GM23338 (cell line): ENCODE data around the gene FRMD4A. TPM values are rescaled to one million over a fixed set of nuclear protein-coding genes. Genes with fewer than 3 reads are reported as not detected.

Experiments
- ATAC-seq: fragments of 200-7000 bp; cut with Tn5 transposase; 3 replicates; pipeline ENCODE4 v1.9.1; 2020
- DNase-seq: peaks from one replicate; pipeline ENCODE4 v3.0.0-alpha.2; 2015; ENCODE audit warnings: low spot score
- H2AFZ ChIP-seq: fragments of 200-600 bp; sonication (generic); 2 replicates; pipeline ENCODE4 v1.8.0; 2016; ENCODE audit warnings: antibody characterized with exemption, mild to moderate bottlenecking, moderate library complexity
- H3F3A ChIP-seq: fragments of 200-600 bp; sonication (generic); replicated peaks from 2 replicates; pipeline ENCODE4 v1.8.0; 2017; ENCODE audit warnings: antibody characterized with exemption, mixed run types, low read depth
- H3K27ac ChIP-seq: fragments of 200-600 bp; sonication (generic); 2 replicates; pipeline ENCODE4 v1.6.1; 2016; ENCODE audit warnings: low read depth
- H3K27me3 ChIP-seq: fragments of 200-600 bp; sonication (generic); 2 replicates; pipeline ENCODE4 v1.8.0; 2016; ENCODE audit warnings: mild to moderate bottlenecking, mixed run types, moderate library complexity; ENCODE audit not compliant: insufficient read depth
- H3K36me3 ChIP-seq: fragments of 200-600 bp; sonication (generic); 2 replicates; pipeline ENCODE4 v1.8.0; 2016; ENCODE audit warnings: mild to moderate bottlenecking; ENCODE audit not compliant: insufficient read depth
- H3K4me1 ChIP-seq: fragments of 200-600 bp; sonication (generic); 2 replicates; pipeline ENCODE4 v1.8.0; 2016; ENCODE audit warnings: mild to moderate bottlenecking, moderate library complexity; ENCODE audit not compliant: insufficient read depth
- H3K4me2 ChIP-seq: fragments of 200-600 bp; sonication (generic); 2 replicates; pipeline ENCODE4 v1.7.1; 2017; ENCODE audit warnings: mixed run types
- H3K4me3 ChIP-seq: fragments of 200-600 bp; sonication (generic); 2 replicates; pipeline ENCODE4 v1.6.1; 2016; ENCODE audit warnings: mixed run types
- H3K79me2 ChIP-seq: fragments of 200-600 bp; sonication (generic); replicated peaks from 2 replicates; pipeline ENCODE4 v1.8.0; 2017; ENCODE audit warnings: mild to moderate bottlenecking; ENCODE audit not compliant: insufficient read depth
- H3K9me2 ChIP-seq: fragments of 200-600 bp; sonication (generic); 2 replicates; pipeline ENCODE4 v1.8.0; 2017; ENCODE audit not compliant: insufficient read depth
- H4K20me1 ChIP-seq: fragments of 200-600 bp; sonication (generic); replicated peaks from 2 replicates; pipeline ENCODE4 v1.8.0; 2017; ENCODE audit warnings: mild to moderate bottlenecking; ENCODE audit not compliant: insufficient read depth
- H3K27ac Mint-ChIP-seq: 2 replicates; pipeline ENCODE4 v1.8.0; 2020; ENCODE audit warnings: inconsistent platforms, mild to moderate bottlenecking, moderate library complexity, mixed read lengths
- H3K27me3 Mint-ChIP-seq: 3 replicates; pipeline ENCODE4 v1.8.0; 2022; ENCODE audit warnings: low read depth, mild to moderate bottlenecking, moderate library complexity, mixed read lengths, inconsistent platforms; ENCODE audit not compliant: insufficient read depth, poor library complexity
- H3K36me3 Mint-ChIP-seq: 3 replicates; pipeline ENCODE4 v1.8.0; 2021; ENCODE audit warnings: low read depth, mild to moderate bottlenecking, inconsistent platforms, moderate library complexity, mixed read lengths
- H3K4me1 Mint-ChIP-seq: 3 replicates; pipeline ENCODE4 v1.8.0; 2020; ENCODE audit warnings: mild to moderate bottlenecking, inconsistent platforms, mixed read lengths
- H3K4me3 Mint-ChIP-seq: 3 replicates; pipeline ENCODE4 v1.8.0; 2021; ENCODE audit warnings: moderate library complexity, mild to moderate bottlenecking, inconsistent platforms, mixed read lengths
- H3K9me3 Mint-ChIP-seq: 3 replicates; pipeline ENCODE4 v1.8.0; 2020; ENCODE audit warnings: moderate library complexity, mild to moderate bottlenecking, inconsistent platforms, mixed read lengths
- CREB1 ChIP-seq: fragments of 250-450 bp; sonication (Bioruptor Pico); IDR thresholded peaks from 2 replicates; pipeline ENCODE4 v1.5.0; 2020; ENCODE audit warnings: low read depth, mild to moderate bottlenecking, moderate library complexity
- JUNB ChIP-seq: IDR thresholded peaks from one replicate; pipeline ENCODE4 v1.6.1; 2016; ENCODE audit warnings: antibody characterized with exemption; ENCODE audit not compliant: unreplicated experiment
- POLR2AphosphoS5 ChIP-seq: IDR thresholded peaks from 2 replicates; pipeline ENCODE4 v1.6.1; 2016; ENCODE audit warnings: antibody characterized with exemption, low read depth
- STAT1 ChIP-seq: IDR thresholded peaks from one replicate; pipeline ENCODE4 v1.6.1; 2016; ENCODE audit warnings: antibody characterized with exemption; ENCODE audit not compliant: unreplicated experiment
- ZNF114 ChIP-seq: fragments of 250-450 bp; sonication (Bioruptor Pico); IDR thresholded peaks from 2 replicates; pipeline ENCODE4 v1.5.0; 2020; ENCODE audit warnings: mild to moderate bottlenecking, moderate library complexity
- ZNF331 ChIP-seq: fragments of 250-450 bp; sonication (Bioruptor Pico); IDR thresholded peaks from 2 replicates; pipeline ENCODE4 v1.5.0; 2020; ENCODE audit warnings: low read depth, mild to moderate bottlenecking, moderate library complexity
- polyA plus RNA-seq: library from polyadenylated mRNA; unstranded; fragments of >200 nt; fragmentation: Nextera tagmentation; extraction: Ambion mirVana; gene quantifications from 2 replicates; pipeline ENCODE4 v1.2.1, GENCODE V29; 2016
- total RNA-seq: library from RNA; depleted of rRNA; stranded (reverse); fragments of >200 nt; shearing (Covaris generic); gene quantifications from 2 replicates; pipeline ENCODE4 v1.2.3, GENCODE V29; 2014
- TF ChIP-seq, protein P1 (sequence below), 2 experiments: fragments of 200-600 bp in 1 of 2; sonication (generic) in 1 of 2; conservative IDR thresholded peaks; 2 replicates each; pipeline versions ENCODE4 v1.5.1 to v1.6.1; 2016 to 2017; ENCODE audit warnings: antibody characterized with exemption in 2 of 2, low read depth in 2 of 2, mild to moderate bottlenecking in 2 of 2, moderate library complexity in 1 of 2
- TF ChIP-seq, protein P2 (sequence below): fragments of 250-450 bp; sonication (Bioruptor Pico); IDR thresholded peaks from 2 replicates; pipeline ENCODE4 v1.5.0; 2020; ENCODE audit warnings: mild to moderate bottlenecking, moderate library complexity
- TF ChIP-seq, protein P3 (sequence below): IDR thresholded peaks from one replicate; pipeline ENCODE4 v1.6.1; 2018; ENCODE audit warnings: antibody characterized with exemption; ENCODE audit not compliant: unreplicated experiment

The FRMD4A gene
- total and polyA plus RNA-seq, 2 experiments from 2014 or later = 14.0 to 20.1 TPM

DNA sequence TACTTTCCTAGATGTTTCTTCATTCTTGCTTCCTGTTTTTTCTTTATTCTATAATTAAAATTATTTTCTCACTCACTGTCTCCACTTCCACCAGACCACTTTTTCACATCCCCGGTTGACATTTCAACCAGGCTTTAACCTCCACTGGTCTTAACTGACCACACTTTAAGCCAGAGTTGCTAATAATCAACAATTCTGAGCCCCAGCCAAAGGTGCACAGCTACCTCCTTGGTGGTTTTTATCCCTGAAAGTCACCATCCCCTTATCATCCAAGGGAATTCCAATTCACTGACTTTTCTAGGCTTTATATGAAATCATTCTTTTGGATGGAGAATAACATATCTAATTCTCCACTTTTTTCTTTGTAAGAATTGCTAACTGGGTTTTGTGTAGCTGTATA, 138.9 kb downstream of the FRMD4A start (continued):
- TF ChIP-seq, protein P1, sequence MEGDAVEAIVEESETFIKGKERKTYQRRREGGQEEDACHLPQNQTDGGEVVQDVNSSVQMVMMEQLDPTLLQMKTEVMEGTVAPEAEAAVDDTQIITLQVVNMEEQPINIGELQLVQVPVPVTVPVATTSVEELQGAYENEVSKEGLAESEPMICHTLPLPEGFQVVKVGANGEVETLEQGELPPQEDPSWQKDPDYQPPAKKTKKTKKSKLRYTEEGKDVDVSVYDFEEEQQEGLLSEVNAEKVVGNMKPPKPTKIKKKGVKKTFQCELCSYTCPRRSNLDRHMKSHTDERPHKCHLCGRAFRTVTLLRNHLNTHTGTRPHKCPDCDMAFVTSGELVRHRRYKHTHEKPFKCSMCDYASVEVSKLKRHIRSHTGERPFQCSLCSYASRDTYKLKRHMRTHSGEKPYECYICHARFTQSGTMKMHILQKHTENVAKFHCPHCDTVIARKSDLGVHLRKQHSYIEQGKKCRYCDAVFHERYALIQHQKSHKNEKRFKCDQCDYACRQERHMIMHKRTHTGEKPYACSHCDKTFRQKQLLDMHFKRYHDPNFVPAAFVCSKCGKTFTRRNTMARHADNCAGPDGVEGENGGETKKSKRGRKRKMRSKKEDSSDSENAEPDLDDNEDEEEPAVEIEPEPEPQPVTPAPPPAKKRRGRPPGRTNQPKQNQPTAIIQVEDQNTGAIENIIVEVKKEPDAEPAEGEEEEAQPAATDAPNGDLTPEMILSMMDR (conservative IDR thresholded peaks at IDR 0.05; ENCODE audit: low read depth in 2 of 2) = no peak
- TF ChIP-seq STAT1 (no peak), ZNF114 (CRISPR knock-in tag) (no peak), JUNB (no peak), CREB1 (CRISPR knock-in tag) (no peak)
- TF ChIP-seq, protein P2, sequence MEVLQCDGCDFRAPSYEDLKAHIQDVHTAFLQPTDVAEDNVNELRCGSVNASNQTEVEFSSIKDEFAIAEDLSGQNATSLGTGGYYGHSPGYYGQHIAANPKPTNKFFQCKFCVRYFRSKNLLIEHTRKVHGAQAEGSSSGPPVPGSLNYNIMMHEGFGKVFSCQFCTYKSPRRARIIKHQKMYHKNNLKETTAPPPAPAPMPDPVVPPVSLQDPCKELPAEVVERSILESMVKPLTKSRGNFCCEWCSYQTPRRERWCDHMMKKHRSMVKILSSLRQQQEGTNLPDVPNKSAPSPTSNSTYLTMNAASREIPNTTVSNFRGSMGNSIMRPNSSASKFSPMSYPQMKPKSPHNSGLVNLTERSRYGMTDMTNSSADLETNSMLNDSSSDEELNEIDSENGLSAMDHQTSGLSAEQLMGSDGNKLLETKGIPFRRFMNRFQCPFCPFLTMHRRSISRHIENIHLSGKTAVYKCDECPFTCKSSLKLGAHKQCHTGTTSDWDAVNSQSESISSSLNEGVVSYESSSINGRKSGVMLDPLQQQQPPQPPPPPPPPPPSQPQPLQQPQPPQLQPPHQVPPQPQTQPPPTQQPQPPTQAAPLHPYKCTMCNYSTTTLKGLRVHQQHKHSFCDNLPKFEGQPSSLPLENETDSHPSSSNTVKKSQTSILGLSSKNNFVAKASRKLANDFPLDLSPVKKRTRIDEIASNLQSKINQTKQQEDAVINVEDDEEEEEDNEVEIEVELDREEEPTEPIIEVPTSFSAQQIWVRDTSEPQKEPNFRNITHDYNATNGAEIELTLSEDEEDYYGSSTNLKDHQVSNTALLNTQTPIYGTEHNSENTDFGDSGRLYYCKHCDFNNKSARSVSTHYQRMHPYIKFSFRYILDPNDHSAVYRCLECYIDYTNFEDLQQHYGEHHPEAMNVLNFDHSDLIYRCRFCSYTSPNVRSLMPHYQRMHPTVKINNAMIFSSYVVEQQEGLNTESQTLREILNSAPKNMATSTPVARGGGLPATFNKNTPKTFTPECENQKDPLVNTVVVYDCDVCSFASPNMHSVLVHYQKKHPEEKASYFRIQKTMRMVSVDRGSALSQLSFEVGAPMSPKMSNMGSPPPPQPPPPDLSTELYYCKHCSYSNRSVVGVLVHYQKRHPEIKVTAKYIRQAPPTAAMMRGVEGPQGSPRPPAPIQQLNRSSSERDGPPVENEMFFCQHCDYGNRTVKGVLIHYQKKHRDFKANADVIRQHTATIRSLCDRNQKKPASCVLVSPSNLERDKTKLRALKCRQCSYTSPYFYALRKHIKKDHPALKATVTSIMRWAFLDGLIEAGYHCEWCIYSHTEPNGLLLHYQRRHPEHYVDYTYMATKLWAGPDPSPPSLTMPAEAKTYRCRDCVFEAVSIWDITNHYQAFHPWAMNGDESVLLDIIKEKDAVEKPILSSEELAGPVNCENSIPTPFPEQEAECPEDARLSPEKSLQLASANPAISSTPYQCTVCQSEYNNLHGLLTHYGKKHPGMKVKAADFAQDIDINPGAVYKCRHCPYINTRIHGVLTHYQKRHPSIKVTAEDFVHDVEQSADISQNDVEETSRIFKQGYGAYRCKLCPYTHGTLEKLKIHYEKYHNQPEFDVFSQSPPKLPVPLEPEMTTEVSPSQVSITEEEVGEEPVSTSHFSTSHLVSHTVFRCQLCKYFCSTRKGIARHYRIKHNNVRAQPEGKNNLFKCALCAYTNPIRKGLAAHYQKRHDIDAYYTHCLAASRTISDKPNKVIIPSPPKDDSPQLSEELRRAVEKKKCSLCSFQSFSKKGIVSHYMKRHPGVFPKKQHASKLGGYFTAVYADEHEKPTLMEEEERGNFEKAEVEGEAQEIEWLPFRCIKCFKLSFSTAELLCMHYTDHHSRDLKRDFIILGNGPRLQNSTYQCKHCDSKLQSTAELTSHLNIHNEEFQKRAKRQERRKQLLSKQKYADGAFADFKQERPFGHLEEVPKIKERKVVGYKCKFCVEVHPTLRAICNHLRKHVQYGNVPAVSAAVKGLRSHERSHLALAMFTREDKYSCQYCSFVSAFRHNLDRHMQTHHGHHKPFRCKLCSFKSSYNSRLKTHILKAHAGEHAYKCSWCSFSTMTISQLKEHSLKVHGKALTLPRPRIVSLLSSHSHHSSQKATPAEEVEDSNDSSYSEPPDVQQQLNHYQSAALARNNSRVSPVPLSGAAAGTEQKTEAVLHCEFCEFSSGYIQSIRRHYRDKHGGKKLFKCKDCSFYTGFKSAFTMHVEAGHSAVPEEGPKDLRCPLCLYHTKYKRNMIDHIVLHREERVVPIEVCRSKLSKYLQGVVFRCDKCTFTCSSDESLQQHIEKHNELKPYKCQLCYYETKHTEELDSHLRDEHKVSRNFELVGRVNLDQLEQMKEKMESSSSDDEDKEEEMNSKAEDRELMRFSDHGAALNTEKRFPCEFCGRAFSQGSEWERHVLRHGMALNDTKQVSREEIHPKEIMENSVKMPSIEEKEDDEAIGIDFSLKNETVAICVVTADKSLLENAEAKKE (CRISPR knock-in tag) = no peak

DNA sequence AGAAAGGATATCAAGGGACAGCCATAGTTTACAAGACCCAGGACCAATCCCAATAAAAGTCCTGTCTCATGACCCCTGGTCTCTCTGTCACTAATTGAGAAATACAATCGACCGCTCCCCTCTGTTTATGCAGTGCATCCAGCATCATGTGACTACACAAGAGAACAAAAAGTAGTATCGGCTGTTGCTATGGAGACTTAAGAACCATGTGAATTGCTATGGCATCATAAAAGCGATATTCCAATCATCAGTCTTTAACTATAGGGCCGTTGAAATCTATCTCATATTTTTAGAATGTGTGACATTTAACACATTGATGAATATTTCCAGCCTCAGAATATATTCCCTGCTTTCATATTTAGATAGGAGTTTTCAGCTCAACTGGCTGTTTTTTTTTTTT, 139.3 kb downstream of the FRMD4A start:
- Histone ChIP-seq H2AFZ (no peak overlapping the region), H3K9me2 (peaks cover 4% of the 10 kb centered on the region), H3K27me3 (no peaks in the 10 kb centered on the region), H3K36me3 (no peaks in the 10 kb centered on the region), H3F3A (no peaks in the 10 kb centered on the region), H3K4me1 (peaks cover 12% of the 10 kb centered on the region; the same call in 1 of the 2 replicates), H4K20me1 (no peaks in the 10 kb centered on the region), H3K27ac (no peak overlapping the region), H3K4me2 (no peak overlapping the region), H3K79me2 (no peaks in the 10 kb centered on the region), H3K4me3 (no peak overlapping the region)
- TF ChIP-seq, protein P1 (conservative IDR thresholded peaks at IDR 0.05; ENCODE audit: low read depth in 2 of 2) = no peak
- no peak for TF ChIP-seq ZNF114 (CRISPR knock-in tag)
- TF ChIP-seq POLR2AphosphoS5 = no peak
- no peak for TF ChIP-seq CREB1 (CRISPR knock-in tag)
- TF ChIP-seq ZNF331 (CRISPR knock-in tag) = no peak
- TF ChIP-seq, protein P3, sequence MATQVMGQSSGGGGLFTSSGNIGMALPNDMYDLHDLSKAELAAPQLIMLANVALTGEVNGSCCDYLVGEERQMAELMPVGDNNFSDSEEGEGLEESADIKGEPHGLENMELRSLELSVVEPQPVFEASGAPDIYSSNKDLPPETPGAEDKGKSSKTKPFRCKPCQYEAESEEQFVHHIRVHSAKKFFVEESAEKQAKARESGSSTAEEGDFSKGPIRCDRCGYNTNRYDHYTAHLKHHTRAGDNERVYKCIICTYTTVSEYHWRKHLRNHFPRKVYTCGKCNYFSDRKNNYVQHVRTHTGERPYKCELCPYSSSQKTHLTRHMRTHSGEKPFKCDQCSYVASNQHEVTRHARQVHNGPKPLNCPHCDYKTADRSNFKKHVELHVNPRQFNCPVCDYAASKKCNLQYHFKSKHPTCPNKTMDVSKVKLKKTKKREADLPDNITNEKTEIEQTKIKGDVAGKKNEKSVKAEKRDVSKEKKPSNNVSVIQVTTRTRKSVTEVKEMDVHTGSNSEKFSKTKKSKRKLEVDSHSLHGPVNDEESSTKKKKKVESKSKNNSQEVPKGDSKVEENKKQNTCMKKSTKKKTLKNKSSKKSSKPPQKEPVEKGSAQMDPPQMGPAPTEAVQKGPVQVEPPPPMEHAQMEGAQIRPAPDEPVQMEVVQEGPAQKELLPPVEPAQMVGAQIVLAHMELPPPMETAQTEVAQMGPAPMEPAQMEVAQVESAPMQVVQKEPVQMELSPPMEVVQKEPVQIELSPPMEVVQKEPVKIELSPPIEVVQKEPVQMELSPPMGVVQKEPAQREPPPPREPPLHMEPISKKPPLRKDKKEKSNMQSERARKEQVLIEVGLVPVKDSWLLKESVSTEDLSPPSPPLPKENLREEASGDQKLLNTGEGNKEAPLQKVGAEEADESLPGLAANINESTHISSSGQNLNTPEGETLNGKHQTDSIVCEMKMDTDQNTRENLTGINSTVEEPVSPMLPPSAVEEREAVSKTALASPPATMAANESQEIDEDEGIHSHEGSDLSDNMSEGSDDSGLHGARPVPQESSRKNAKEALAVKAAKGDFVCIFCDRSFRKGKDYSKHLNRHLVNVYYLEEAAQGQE = no peak
- DNase-seq (no peak), ATAC-seq (no peak)
- no peaks in the 10 kb centered on the region for H3K9me3 Mint-ChIP-seq
- no peaks in the 10 kb centered on the region for H3K36me3 Mint-ChIP-seq
- H3K27me3 Mint-ChIP-seq = peaks cover 3% of the 10 kb centered on the region
- peaks cover 22% of the 10 kb centered on the region for H3K4me1 Mint-ChIP-seq
- H3K27ac Mint-ChIP-seq = no peak overlapping the region
- no peak overlapping the region for H3K4me3 Mint-ChIP-seq
